HG02571 (cell line): Measurements from ENCODE around the gene NAA15.
"Not testable (repeated sequence)": the region's sequence is repeated elsewhere in the genome, so short reads cannot be mapped to it uniquely, and the experiment has no call there.

Source experiments
- ATAC-seq: cut with Tn5 transposase; IDR thresholded peaks from one replicate; pipeline ENCODE4 v1.9.1; 2021; ENCODE audit warnings: mild to moderate bottlenecking, moderate library complexity; ENCODE audit not compliant: unreplicated experiment

NAA15 gene

DNA sequence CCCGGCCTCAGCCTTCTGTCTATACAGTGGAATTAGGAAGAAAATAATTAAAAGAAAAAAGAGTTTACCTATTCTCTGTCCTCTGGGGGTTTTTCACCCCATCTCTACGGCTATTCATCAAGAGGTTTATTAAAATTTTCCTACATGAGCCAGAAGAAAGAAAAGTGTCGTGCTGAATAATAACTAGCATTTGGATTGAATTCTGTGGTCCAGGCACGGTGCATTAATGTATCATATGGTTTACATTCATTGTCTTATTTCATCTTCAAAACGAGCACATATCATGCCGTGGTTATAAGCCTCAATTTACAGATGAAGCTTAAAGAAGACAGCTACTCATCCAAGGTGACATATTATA lies 5.4 kb upstream of the NAA15 start:
- no peak for ATAC-seq

- no peak for ATAC-seq
Measured at GRCh38 chr4:139297001-139297410, 4.3 kb upstream of the NAA15 start.

- no peak for ATAC-seq
Measured at GRCh38 chr4:139299536-139299935, 1.8 kb upstream of the NAA15 start.

GRCh38 chr4:139300431-139301112 lies 733 bp upstream of the NAA15 start:
- peak; percentile 9 for ATAC-seq

- ATAC-seq = peak; percentile 34
Measured at GRCh38 chr4:139301821-139302611, 711 bp downstream of the NAA15 start, which contains the start of gene NDUFC1. Gene NDUFC1 (minus strand): TSS chr4:139302477. CDS start chr4:139295798, 6,679 bp downstream.

- no peak for ATAC-seq
Measured at GRCh38 chr4:139304920-139305319, 3.6 kb downstream of the NAA15 start.

DNA sequence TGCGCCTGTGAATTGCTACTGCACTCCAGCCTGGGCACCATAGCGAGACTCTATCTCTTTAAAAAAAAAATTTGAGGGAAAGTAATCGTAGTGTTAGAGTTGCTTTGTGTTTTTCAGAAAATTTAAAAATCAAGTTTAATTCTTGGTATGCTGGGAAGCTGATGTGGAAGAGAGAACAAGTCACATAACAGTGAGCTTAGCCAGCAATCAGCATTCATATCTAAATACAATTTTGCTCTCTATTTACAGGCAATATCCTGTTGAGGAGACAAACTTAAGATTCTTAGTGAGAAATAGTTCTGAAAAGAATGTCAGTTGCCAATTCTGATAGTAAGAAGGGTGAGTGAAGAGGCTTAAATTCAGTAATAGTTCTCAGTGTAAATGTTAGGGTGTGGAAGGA lies 10.6 kb downstream of the NAA15 start:
- no peak for ATAC-seq

GRCh38 chr4:139312552-139313332 lies 11.4 kb downstream of the NAA15 start:
- ATAC-seq = no peak

DNA sequence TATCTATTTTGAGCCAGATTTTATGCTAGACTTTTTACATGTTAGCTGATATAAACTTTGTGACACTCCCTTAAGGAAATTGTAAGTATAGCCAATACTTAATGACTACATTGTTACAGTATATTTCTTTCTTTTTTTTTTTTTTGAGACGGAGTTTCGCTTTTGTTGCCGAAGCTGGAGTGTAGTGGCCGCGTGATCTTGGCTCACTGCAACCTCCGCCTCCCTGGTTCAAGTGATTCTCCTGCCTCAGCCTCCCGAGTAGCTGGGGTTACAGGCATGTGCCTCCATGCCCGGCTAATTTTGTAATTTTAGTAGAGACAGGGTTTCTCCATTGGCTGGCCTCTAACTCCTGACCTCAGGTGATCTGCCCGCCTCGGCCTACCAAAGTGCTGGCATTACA lies 12.1 kb downstream of the NAA15 start:
- not testable (repeated sequence) for ATAC-seq

GRCh38 chr4:139314047-139314800 lies 12.9 kb downstream of the NAA15 start:
- no peak for ATAC-seq

GRCh38 chr4:139315221-139315675 lies 13.9 kb downstream of the NAA15 start:
- peak; percentile 70 for ATAC-seq

DNA sequence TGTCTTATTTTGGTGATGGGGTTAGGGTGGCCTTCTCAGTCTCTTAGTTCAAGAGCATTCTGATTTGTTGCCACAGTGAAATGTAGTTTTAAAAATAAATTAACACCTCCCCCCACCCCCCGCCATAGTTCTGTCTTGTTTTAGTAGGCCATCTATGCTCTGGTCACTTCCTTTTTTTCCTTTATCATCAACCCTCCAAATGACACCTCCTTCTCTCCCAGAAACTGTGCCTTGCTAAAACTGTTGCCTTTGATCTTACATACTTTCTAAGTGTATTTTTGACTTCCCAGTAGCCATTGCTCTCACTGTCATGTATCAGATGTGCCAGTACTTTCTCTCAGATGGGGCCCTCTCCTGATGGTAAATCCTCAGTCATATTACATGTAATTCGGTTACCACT lies 15.4 kb downstream of the NAA15 start:
- no peak for ATAC-seq

- no peak for ATAC-seq
Measured at GRCh38 chr4:139317635-139318034, 16.3 kb downstream of the NAA15 start.

GRCh38 chr4:139319571-139319970 lies 18.3 kb downstream of the NAA15 start:
- no peak for ATAC-seq

GRCh38 chr4:139322070-139322469 lies 20.8 kb downstream of the NAA15 start:
- not testable (repeated sequence) for ATAC-seq

GRCh38 chr4:139322541-139322940 lies 21.2 kb downstream of the NAA15 start:
- not testable (repeated sequence) for ATAC-seq

DNA sequence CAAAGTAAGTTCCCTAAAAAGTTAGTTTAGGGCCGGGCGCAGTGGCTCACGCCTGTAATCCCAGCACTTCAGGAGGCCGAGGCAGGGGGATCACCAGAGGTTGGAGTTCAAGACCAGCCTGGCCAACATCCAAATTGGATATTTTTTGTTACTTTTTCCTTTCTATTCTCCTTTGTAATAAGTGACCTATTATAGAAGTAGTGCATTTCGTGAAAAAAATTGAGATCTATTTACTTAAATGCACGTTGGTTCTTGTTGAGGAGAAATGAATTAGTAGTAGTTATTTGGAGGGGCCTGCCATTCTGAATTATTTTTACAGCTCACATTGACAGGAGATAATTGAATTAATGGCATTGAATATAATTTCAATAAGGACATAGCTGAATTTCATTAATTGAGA lies 23.3 kb downstream of the NAA15 start:
- no peak for ATAC-seq

- no peak for ATAC-seq
Measured at GRCh38 chr4:139329665-139330200, 28.4 kb downstream of the NAA15 start.

- no peak for ATAC-seq
Measured at GRCh38 chr4:139330283-139330682, 29.0 kb downstream of the NAA15 start.

GRCh38 chr4:139331185-139331584 lies 29.9 kb downstream of the NAA15 start:
- no peak for ATAC-seq
